DND-41 (cell line): ENCODE data around the gene EMC10.

Source experiments
- ATAC-seq: fragments of 200-7000 bp; cut with Tn5 transposase; 3 replicates; pipeline ENCODE4 v1.9.1; 2021; ENCODE audit warnings: low read depth; ENCODE audit not compliant: insufficient read depth
- DNase-seq: peaks from one replicate; pipeline ENCODE4 v3.0.0-alpha.2; 2020
- H2AFZ ChIP-seq: 2 replicates; pipeline ENCODE4 v1.6.0; 2012; ENCODE audit warnings: low read depth, low read length
- H3K27ac ChIP-seq: 2 replicates; pipeline ENCODE4 v1.5.1; 2012; ENCODE audit warnings: low read length, inconsistent platforms
- H3K27me3 ChIP-seq: fragments of 200-600 bp; sonication (generic); 2 replicates; pipeline ENCODE4 v1.6.0; 2012; ENCODE audit warnings: low read length, mild to moderate bottlenecking, inconsistent platforms; ENCODE audit not compliant: insufficient read depth, poor library complexity
- H3K36me3 ChIP-seq: 2 replicates; pipeline ENCODE4 v1.5.1; 2012; ENCODE audit warnings: low read length, inconsistent platforms; ENCODE audit not compliant: insufficient read depth
- H3K4me1 ChIP-seq: 2 replicates; pipeline ENCODE4 v1.5.1; 2012; ENCODE audit warnings: mild to moderate bottlenecking, low read length; ENCODE audit not compliant: insufficient read depth
- H3K4me2 ChIP-seq: 2 replicates; pipeline ENCODE4 v1.6.0; 2012; ENCODE audit warnings: mild to moderate bottlenecking, moderate library complexity, low read length, inconsistent platforms; ENCODE audit not compliant: insufficient read depth
- H3K4me3 ChIP-seq, 2 experiments: fragments of 200-600 bp in 1 of 2; shearing (Covaris generic) in 1 of 2; 2 replicates each; pipeline ENCODE4 v1.5.1; 2012 to 2016; ENCODE audit warnings: inconsistent platforms in 2 of 2, low read length in 2 of 2, mild to moderate bottlenecking in 2 of 2, low read depth in 1 of 2, moderate library complexity in 1 of 2
- H3K79me2 ChIP-seq: 2 replicates; pipeline ENCODE4 v1.6.0; 2012; ENCODE audit warnings: low read length, inconsistent platforms; ENCODE audit not compliant: insufficient read depth
- H3K9ac ChIP-seq: 2 replicates; pipeline ENCODE4 v1.6.0; 2012; ENCODE audit warnings: low read depth, mild to moderate bottlenecking, inconsistent platforms, low read length, moderate library complexity
- H3K9me3 ChIP-seq: 2 replicates; pipeline ENCODE4 v1.5.1; 2012; ENCODE audit warnings: low read length, moderate library complexity, mild to moderate bottlenecking, inconsistent platforms; ENCODE audit not compliant: insufficient read depth, severe bottlenecking
- H4K20me1 ChIP-seq: 2 replicates; pipeline ENCODE4 v1.6.0; 2012; ENCODE audit warnings: low read length; ENCODE audit not compliant: insufficient read depth
- CTCF ChIP-seq: IDR thresholded peaks from 2 replicates; pipeline ENCODE4 v1.5.1; 2012; ENCODE audit warnings: borderline replicate concordance, low read length, moderate library complexity, mild to moderate bottlenecking; ENCODE audit not compliant: poor library complexity, severe bottlenecking; ENCODE audit errors: extremely low read depth
- EZH2 ChIP-seq: IDR thresholded peaks from 3 replicates; pipeline ENCODE4 v1.6.1; 2012; ENCODE audit warnings: borderline replicate concordance, low read depth, mild to moderate bottlenecking, moderate library complexity, low read length, inconsistent platforms; ENCODE audit not compliant: severe bottlenecking

The EMC10 gene

DNA sequence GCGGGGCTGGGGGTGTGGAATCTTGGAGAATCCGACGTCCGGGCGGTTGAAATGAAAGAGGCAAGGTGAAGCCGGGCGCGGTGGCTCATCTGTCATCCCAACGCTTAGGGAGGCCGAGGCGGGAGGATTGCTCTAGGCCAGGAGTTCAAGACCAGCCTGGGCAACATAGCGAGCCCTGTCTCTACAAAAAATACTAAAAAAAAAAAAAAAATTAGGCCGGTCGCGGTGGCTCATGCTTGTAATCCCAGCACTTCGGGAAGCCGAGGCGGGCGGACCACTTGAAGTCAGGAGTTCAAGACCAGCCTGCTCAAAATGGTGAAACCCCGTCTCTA lies 566 bp downstream of the EMC10 start:
- peak overlapping the region; percentile 34 to 64; a peak in 3 of 4 replicates for H3K4me3 ChIP-seq
- TF ChIP-seq CTCF, result no peak
- no peak for TF ChIP-seq EZH2
- ATAC-seq, result no peak
- peak overlapping the region; percentile 56 for H3K9ac ChIP-seq
- H3K9me3 ChIP-seq, result no peaks in the 10 kb centered on the region
- H3K4me2 ChIP-seq, result peak overlapping the region; percentile 52
- H3K79me2 ChIP-seq, result peaks cover 10% of the 10 kb centered on the region; the same call in 1 of the 2 replicates
- DNase-seq, result no peak
- H2AFZ ChIP-seq, result peak overlapping the region; percentile 64
- H3K27me3 ChIP-seq, result no peaks in the 10 kb centered on the region
- H3K36me3 ChIP-seq, result peaks cover 4% of the 10 kb centered on the region; the same call in 1 of the 2 replicates
- peak overlapping the region; percentile 41 for H3K27ac ChIP-seq
- H3K4me1 ChIP-seq, result peaks cover 14% of the 10 kb centered on the region
- no peaks in the 10 kb centered on the region for H4K20me1 ChIP-seq

GRCh38 chr19:50477751-50478515 lies 1.6 kb downstream of the EMC10 start:
- Histone ChIP-seq H3K9ac (no peak overlapping the region), H4K20me1 (no peaks in the 10 kb centered on the region), H3K4me2 (peak overlapping the region; percentile 52; the same call in 1 of the 2 replicates), H3K27ac (no peak overlapping the region), H2AFZ (no peak overlapping the region), H3K9me3 (no peaks in the 10 kb centered on the region), H3K27me3 (no peaks in the 10 kb centered on the region), H3K79me2 (peaks cover 10% of the 10 kb centered on the region; the same call in 1 of the 2 replicates), H3K4me1 (peaks cover 14% of the 10 kb centered on the region), H3K36me3 (peaks cover 4% of the 10 kb centered on the region; the same call in 1 of the 2 replicates), H3K4me3 (0 out of 4 replicates have a peak overlapping the region, but pooled peaks of 1 of the 2 experiments have one; percentile 64)
- TF ChIP-seq EZH2 (no peak), CTCF (no peak)
- DNase-seq, result no peak
- no peak for ATAC-seq

GRCh38 chr19:50478901-50479715 lies 2.8 kb downstream of the EMC10 start:
- ATAC-seq, result no peak
- H3K9ac ChIP-seq, result no peak overlapping the region
- no peak overlapping the region for H3K4me2 ChIP-seq
- H4K20me1 ChIP-seq, result no peaks in the 10 kb centered on the region
- no peak overlapping the region for H3K4me3 ChIP-seq
- no peaks in the 10 kb centered on the region for H3K9me3 ChIP-seq
- H3K36me3 ChIP-seq, result peaks cover 4% of the 10 kb centered on the region; the same call in 1 of the 2 replicates
- peaks cover 10% of the 10 kb centered on the region; the same call in 1 of the 2 replicates for H3K79me2 ChIP-seq
- H2AFZ ChIP-seq, result no peak overlapping the region
- H3K27ac ChIP-seq, result no peak overlapping the region
- no peaks in the 10 kb centered on the region for H3K27me3 ChIP-seq
- H3K4me1 ChIP-seq, result peaks cover 14% of the 10 kb centered on the region
- peak; percentile 17 for DNase-seq
- TF ChIP-seq EZH2 (no peak), CTCF (peak; percentile 59)
